HT-29 (cell line): ENCODE results near the gene MLEC. TPM values are rescaled to one million over a fixed set of nuclear protein-coding genes. Genes with fewer than 3 reads are reported as not detected.
A peak's percentile ranks its signal among the peaks of the same experiment; 100 is the strongest.

Experiments
- DNase-seq: peaks from one replicate; pipeline ENCODE4 v3.0.0-alpha.2; 2015; ENCODE audit warnings: low spot score
- total RNA-seq: library from RNA; depleted of rRNA; stranded (reverse); fragments of >200 nt; shearing (Covaris generic); gene quantifications from 2 replicates; pipeline ENCODE4 v1.2.3, GENCODE V29; 2014

The MLEC gene
- total RNA-seq, 1 experiment from 2014 or later: 266 TPM

DNA sequence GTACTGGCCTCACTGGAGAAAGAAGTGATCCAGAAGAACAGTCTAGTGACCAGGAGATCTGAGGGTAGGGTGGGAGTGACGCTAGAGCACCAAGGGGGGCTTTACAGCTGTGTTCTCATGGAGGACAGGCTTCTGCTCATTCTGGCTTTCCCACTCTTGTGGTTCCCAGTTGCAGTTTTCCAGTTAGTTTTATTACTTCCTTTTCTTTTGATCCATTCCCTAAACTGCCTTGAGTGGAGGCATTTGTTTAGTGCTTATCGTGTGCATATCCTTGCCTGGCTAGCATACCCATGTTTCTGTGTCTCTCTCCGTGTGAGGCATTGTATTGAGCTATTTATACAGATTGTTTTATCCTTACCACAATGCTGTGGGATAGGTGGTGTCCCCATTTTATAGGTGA, 4.0 kb downstream of the MLEC start:
- DNase-seq: no peak

DNA sequence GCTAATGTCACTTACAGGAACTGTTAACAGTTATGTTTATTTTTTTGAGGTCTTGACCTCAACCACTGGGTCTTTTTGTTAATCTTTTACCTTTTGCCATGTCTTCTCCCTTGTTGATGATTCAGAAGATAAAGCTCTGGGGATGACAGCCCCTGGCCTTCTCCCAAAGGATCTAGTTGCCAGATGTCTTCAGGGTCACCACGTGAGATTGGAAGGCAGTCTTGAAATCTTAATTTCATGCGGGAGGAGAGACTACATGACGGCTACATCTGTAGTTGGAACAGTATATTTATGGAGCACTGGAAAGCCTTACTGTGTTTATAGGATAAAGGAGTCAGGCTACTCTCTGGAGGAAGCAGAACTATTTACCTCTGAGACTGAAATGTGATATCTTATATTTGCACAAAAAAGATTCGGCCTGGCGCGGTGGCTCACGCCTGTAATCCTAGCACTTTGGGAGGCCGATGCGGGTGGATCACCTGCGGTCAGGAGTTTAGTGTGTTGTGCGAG, 5.6 kb downstream of the MLEC start:
- DNase-seq: no peak

DNA sequence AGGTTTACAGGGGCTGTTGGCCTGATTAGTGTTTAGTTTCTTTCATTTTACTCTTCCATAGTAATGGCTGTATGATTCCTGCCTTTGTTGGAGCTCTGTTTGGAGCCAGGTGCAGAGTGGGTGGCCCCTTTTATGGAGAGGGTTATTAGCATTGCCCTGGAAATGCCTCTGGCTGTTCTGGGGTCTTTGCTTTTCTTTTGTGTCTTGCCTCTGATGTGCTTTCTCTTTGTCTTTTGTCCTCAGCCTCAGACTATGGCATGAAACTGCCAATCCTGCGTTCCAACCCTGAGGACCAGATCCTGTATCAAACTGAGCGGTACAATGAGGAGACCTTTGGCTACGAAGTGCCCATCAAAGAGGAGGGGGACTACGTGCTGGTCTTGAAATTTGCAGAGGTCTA, 6.9 kb downstream of the MLEC start:
- no peak for DNase-seq

DNA sequence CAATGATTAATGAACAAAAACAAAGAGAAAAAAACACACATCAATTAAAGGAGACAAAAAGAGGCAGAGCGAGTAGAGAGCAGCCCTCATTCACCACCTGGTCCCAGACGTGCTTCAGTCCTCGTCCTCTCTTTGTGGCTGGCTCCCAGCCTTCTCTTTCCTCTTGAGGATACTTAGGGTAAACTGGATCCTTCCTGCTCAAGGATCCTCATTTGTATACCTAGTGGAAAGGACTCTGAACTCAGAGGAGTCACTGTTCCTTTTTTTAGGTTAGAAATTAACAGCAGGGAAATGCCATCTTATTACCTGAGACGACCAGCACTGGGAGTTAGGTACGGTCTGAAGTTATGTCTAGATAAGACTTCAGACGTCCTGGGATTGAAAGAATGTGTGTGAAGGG, 9.7 kb downstream of the MLEC start:
- DNase-seq: no peak

DNA sequence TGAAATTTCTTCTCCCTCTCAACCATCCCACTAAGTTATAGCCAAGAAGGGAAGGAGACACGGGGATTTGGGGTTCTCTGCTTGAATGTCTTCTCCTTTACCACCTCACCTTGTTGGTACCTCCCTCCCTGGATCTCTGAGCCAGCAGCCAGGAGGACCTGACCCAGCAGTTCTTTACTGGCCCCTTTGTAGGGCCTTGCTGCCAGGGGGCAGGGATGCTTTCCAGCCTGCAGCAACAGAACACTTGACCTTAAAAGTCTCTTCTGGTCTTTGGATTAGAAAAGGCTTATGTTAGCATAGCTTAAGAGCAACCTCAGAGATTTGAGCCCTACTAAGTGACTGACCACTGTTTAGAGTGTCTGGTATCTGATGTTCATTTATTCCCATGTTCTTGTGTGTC, 10.4 kb downstream of the MLEC start:
- no peak for DNase-seq

DNA sequence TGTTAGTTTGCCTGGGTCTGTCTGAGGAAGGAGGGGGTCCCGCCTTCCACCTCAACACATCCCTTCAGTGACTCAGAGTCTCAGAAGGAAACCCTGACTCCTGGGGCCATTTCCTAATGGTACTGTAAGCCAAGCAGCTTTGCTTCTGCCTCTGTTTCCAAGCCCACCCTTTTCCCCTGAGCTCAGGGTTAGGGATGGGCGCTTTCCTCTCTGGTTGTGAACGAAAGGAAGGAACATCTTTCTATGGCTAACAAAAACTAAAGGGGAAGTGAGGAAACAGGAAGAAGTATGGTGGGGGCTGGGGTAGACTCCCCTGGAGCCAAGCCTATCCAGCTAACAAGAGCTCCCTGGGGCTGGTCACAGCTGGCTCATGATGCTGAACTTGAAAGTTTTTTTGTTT, 11.7 kb downstream of the MLEC start:
- no peak for DNase-seq

DNA sequence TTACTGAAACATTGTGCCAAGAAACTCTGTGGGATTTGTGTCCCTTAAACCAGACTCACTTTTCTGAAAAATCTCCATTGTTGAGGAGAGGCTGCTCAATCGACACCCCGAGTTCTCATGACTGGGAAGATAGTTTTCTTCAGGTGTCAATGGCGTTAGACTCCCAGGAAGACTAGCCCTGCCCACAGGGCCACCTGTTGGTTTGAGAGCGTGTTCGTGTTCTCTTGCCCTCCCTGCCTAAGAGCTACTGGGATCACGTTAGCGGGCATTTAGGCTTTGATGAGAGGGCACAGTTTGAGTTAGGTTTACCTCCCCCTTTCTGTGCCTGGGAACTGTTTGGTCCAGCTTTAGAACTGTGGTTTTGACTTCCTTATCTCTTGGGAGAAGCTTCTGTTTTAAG, 12.6 kb downstream of the MLEC start:
- no peak for DNase-seq

DNA sequence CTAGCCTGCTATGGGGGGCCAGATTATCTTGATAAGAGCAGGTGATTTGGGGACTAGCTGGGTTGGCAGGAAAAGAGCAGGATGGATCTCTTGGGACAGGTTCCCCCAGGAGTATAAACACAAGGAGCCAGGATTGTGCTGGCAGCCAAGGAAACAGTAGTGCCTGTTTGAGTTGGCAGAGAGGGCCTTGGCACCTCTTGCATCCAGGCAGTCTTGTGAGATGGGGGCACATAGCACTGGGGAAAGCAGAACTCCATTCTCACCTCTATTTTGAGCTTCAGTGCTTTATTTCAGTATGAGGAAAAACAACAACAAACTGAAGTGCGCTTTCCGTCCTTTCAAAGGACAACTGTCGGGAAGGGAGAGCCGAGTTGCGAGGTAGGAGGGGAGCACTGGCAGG, 13.9 kb downstream of the MLEC start:
- DNase-seq: no peak

DNA sequence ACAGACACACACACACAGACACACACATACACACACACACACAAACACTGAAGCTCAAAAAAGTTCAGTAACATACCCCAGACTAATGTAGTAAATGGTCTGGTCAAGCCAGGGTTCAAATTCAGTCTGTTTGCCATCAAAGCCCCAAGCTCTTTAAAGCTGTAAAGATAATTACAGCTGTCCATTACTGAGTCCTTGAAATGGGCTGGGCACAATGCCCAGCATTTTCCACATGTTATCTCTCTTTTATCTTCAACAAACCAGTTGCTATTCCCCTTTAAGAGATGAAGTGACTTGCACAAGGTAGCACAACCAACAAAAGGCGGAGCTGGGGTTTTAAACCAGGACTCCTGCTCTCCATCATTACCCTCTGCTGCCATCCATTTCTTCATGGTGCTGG, 15.7 kb downstream of the MLEC start:
- no peak for DNase-seq

DNA sequence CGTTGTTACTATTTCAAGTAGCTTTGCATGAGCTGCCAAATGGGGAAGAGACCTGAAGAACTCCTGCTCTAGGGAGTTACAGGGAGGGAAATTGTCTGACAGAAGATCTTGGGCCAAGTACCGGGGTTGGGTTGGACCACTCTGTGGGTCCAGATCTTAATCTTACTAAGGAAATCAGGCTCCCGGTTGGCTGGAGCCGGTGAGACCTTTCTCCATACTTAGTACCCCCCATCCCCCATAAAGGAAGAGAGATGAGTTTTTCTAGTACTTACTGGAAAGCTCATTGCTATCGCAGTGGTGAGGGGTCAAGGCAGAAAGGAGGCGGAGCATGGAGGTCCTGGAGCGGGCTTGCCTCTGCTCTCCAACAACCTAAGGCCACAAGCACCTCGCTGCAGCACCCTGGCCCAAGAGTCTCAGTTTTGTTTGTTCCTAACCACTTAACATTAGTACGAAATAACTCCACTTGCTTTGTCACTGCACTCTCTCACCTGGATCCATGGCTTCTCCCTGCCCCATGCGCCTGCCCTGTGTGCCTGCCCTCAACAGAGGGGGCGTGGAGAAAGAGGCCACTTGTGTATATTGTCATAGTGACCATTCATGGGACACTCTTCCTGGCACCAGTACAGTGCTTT, 16.5 kb downstream of the MLEC start:
- DNase-seq: no peak

DNA sequence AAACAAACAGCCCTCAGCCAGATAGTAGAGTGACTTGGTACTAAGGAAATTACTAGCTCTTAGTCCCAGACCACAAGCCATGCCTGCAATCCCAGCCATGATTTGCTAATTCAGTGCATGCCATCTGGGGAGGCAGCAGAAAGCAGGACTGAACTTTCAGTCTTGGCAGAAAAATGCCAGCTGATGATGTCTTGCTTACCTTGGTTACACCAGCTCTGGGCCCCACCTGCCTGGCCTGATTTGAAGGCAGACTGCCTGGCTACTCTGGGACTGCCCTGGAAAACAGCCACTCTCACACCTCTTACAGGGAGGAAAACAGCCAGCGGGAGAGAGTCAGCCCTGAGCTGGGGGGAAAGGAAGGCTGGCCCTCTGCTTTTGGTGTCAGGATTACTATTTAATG, 18.7 kb downstream of the MLEC start:
- DNase-seq: no peak

DNA sequence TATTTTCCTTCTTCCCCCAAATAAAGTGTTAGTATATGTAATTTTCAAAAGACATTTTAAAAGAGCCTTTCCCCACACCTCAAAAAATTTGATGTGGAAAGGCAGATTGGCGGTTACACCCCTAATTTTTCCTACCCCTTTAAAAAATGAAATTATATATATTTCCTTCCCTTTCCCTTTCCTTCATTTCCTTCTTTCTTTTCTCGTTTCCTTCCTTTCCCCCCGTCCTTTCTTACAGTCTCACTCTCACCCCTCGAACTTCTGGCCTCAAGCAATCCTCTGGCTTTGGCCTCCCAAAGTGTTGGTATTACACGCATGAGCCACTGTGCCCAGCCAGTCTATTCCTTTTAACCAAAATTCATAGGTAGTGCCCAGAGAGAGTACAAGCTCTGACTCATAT, 19.1 kb downstream of the MLEC start:
- DNase-seq: no peak

DNA sequence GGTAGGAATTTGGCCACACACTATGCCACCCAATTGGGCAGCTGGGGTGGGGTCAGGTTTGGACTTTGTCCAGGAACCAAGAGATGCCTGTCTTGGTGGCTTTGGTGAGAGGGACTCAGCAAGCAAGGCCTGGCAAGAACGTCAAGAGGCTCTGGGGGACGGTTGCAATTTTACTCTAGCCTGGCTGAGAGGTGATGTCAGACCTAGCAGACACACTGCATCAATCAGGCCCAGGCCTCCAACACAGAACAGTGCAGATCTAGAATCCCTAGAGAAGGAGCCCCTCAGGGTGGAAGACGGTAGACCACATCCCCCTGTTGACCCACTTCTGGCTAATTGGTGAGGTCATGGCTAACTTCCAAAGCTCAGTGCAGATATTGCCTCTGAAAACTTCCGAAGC, 21.7 kb downstream of the MLEC start:
- no peak for DNase-seq

DNA sequence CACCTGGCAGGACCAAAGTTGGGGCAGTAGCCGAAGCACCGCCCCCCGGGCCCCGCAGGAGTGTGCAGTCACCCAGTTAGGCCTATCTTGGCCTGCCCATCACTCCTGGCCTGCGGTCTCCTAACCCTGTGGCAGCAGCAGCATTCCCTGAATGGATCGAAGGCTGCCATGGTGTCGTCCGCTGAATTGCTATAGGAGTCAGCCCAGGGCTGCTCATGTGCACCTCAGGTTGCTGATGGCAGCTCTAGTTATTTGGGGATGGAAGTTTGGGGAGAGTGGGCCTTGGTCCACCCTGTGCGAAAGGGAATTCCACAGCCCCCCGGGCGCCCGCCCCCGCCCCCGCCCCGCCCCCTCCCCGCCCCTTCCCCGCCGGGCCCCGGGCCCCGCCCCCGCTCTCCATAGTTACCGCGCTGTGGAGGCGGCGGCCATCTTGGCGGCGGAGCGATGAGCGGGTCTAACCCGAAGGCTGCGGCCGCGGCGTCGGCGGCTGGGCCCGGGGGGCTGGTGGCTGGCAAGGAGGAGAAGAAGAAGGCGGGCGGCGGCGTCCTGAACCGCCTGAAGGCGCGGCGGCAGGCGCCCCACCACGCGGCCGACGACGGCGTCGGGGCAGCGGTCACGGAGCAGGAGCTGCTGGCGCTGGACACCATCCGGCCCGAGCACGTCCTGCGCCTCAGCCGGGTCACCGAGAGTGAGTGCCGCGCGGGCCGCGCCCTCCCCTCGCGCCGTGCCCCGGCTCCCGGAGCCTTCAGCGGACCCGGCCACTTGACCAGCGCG, 23.3 kb downstream of the MLEC start, which contains the start of gene UNC119B:
TSS of gene UNC119B (plus strand) at position 428 of the 774 bp plus-strand sequence. CDS start at position 445, 17 bp downstream.
- DNase-seq: peak; percentile 60

DNA sequence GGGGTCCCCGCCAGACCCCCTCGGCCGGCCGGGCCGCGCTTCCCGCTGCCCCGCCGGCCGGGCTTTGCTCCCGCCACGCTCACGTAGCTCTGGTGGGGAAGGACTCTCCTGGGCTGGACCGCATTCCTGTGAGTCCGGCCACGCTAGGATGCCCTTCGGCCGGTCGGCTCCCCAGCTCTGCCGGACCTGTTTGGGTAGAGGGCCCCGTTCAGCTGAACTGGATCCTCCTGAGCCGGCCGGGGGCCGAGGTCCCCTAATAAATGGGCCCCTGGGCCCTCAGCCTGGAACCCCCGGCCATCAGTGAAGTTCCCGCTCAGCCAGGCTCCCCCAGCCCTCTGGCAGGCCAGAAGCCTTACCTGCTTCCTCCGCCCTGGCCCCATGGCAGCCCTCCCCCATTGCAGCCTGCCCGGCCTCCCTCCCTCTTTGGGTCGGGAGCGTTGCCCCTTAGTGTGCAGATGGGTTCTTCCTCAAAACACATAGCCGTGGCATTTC, 23.9 kb downstream of the MLEC start:
- peak; percentile 30 for DNase-seq

DNA sequence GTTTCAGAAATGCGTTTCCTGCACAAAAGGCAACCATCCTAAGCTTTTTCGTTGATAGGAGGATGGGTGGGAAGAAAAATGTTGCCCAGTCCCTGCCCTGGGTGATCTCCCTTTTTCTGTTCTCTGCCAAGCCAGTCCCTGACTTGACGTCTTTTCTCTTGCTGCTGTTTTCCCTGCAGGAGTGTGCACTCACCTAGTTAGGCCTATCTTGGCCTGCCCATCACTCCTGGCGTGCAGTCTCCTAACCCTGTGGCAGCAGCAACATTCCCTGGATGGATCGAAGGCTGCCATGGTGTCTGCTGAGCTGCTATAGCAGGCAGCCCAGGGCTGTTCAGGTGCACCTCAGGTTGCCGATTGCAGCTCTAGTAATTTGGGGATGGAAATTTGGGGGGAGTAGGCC, 24.5 kb downstream of the MLEC start:
- no peak for DNase-seq

DNA sequence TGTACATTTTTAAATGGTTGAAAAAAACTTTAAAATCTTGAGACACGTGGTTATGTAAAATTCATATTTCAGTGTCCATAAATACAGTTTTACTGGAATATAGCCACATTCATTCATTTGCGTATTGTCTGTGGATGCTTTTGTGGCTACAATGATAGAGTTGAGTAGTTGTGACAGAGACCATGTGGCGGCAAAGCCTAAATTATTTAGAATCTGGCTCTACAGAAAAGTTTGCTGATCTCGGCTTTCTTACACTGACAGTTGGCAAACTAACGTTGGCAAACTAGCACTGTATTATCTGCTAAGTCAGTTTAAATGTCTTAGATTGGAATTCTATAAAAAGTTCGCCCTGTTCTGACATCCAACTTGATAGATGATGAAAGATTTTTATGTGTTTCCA, 25.7 kb downstream of the MLEC start:
- DNase-seq: no peak

DNA sequence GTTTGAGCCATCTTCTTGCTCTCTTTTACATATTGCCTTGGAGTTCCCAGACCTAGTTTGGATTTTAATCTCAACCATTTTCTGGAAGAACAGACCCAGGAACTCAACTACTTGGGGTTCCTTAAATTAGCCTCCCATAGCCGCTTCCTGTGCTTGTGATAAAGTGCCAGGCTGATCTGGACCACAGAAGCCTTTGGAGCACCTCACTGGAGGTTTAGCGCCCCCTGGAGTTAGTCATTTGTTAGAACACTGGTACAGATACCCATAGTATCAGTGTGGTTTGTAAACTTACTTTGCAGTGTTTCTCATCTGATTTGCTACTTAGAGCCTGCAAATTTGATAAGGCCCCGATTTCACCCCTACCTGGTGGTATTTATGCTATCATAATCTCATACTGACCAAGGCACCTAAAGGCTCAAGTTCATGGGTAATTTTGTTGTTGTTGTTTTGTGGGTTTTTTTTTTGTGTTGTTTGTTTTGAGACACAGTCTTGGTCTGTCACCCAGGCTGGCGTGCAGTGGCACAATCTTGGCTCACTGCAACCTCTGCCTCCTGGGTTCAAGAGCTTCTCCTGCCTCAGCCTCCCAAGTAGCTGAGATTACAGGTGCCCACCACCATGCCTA, 27.0 kb downstream of the MLEC start:
- peak; percentile 92 for DNase-seq

DNA sequence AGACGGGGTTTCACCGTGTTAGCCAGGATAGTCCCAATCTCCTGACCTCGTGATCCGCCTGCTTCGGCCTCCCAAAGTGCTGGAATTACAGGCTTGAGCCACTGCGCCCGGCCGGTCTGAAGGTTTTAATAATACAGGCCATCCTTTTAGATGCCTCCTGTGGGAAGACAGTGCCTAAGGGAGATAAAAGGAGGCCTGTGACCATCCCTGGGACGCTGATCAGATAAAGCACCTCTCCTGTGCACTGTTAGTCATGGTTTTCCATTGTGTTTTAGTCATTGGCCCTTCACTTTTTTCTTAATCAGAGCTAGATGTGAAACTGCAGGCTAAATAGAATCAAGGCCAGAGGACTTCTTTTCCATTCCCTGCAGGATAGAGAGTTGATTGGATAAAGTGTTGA, 31.1 kb downstream of the MLEC start:
- no peak for DNase-seq

DNA sequence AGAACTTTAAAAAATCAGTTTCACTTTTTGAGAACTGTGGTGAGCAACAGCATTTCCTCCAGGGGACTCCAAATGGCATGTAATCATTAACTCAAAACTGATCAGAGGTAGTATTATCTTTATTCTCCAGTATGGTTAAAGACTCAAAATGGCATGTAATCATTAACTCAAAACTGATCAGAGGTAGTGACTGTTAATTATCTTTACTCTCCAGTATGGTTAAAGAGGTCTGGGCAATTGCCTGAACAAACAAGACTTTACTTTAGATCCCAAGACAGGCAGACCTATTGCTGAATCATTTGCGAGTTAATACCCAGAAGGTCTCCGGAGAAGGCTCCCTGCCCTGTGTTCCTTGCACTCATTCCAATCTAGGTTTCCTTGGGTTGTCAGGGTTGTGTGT, 32.1 kb downstream of the MLEC start:
- DNase-seq: no peak

DNA sequence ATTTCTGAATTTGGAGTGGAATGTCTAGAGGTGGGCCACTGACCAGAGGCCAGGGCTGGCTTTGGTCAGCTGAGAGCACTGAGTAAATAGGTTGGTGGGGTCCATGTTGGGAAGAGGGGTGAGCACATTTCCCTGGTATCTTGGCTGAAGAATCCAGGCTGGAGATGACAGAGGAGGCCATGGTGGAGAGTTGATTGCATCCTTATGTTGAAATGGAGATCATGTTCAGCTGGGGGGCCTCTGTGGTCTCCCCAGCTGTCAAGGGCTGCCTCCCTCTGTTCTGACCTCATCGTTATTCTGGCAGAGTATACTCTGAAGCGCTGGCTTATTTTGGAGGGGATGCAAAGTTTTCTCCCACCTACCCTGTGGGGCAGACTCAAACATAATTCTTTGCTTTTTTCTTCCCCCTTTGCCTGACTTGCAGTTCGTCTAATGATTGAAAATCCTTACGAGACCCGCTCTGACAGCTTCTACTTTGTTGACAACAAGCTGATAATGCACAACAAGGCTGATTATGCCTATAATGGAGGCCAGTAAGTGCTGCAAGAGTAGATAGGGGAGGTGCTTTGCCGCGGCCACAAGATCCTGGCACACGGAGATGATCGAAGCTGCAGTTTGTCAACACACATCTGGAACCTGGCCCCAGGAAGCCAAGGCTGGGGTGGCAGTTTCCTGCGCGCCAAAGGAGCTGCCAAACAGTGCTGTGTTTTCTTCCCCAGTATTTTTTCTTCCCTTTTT, 32.7 kb downstream of the MLEC start:
- DNase-seq: no peak
